ENCODE results near the gene QARS1.

Gene QARS1

GRCh38 chr3:49108346-49108745 lies 3.8 kb upstream of the QARS1 start:
- no peak for TF ChIP-seq CTCF (conservative IDR thresholded peaks at IDR 0.05)
- TF ChIP-seq ZFX (IDR thresholded peaks at IDR 0.05) = no peak

GRCh38 chr3:49104052-49104426 lies 518 bp downstream of the QARS1 start:
- H3K27ac ChIP-seq = peak overlapping the region; percentile 87
- TF ChIP-seq ZFX (IDR thresholded peaks at IDR 0.05) (no peak), CTCF (conservative IDR thresholded peaks at IDR 0.05) (no peak)

More at GRCh38 chr3:49108346-49108745, 3.8 kb upstream of the QARS1 start:
- no peak overlapping the region for H3K27ac ChIP-seq

GRCh38 chr3:49100046-49100615 lies 4.4 kb downstream of the QARS1 start:
- no peak for TF ChIP-seq ZFX (IDR thresholded peaks at IDR 0.05)
- TF ChIP-seq CTCF (conservative IDR thresholded peaks at IDR 0.05) = no peak
- H3K27ac ChIP-seq = no peak overlapping the region

- no peak overlapping the region for H3K27ac ChIP-seq
- TF ChIP-seq CTCF (conservative IDR thresholded peaks at IDR 0.05) (no peak), ZFX (IDR thresholded peaks at IDR 0.05) (no peak)
Observed at GRCh38 chr3:49098910-49099630, 5.5 kb downstream of the QARS1 start.

GRCh38 chr3:49098429-49098828 lies 6.1 kb downstream of the QARS1 start:
- H3K27ac ChIP-seq = no peak overlapping the region
- TF ChIP-seq ZFX (IDR thresholded peaks at IDR 0.05) (no peak), CTCF (conservative IDR thresholded peaks at IDR 0.05) (no peak)

GRCh38 chr3:49093853-49094767 lies 10.4 kb downstream of the QARS1 start, which contains the start of gene QRICH1:
TSS of gene QRICH1 (minus strand) at chr3:49094071. CDS start at chr3:49077017, 17,054 bp downstream.
- TF ChIP-seq ZFX (IDR thresholded peaks at IDR 0.05) = 0 out of 2 replicates have a peak, but pooled peaks have one; percentile 19
- TF ChIP-seq CTCF (conservative IDR thresholded peaks at IDR 0.05) = no peak; the same call in 1 of the 2 replicates
- peak within 1 kb of the TSS; percentile 89 for H3K27ac ChIP-seq

Data from C4-2B (cell line).